ENCODE data around the gene ABCA9. TPM values are rescaled to one million over a fixed set of nuclear protein-coding genes. Genes with fewer than 3 reads are reported as not detected.
"Not testable (repeated sequence)": the region's sequence is repeated elsewhere in the genome, so short reads cannot be mapped to it uniquely, and the experiment has no call there.

ABCA9 gene
- total and polyA plus RNA-seq, 2 of the 13 experiments (the other 11 are each of a cell fraction or from before 2014, with no cell fraction given): 0.04 TPM; not detected in 1

DNA sequence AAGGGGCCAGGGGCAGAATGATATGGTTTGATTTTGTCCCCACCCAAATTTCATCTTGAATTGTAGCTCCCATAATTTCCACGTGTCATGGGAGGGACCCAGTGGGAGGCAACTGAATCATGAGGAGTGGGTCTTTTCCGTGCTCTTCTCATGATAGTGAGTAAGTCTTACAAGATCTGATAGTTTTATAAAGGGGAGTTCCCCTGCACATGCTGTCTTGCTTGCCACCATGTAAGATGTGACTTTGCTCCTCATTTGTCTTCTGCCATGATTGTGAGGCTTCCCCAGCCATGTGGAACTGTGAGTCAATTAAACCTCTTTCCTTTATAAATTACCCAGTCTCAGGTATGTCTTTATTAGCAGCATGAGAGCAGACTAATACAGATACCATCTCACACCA is 101.6 kb downstream of the ABCA9 start:
- DNase-seq (ENCODE audit: low spot score); H3K4me3 ChIP-seq (replicated peaks in 1 of 3; ENCODE audit: insufficient read depth in 1 of 3, low read depth in 2 of 3, low read length in 3 of 3); H3K9ac ChIP-seq (ENCODE audit: insufficient read depth, low read depth, low read length); POLR2A ChIA-PET; H3K4me2 ChIP-seq (ENCODE audit: low read depth, low read length); H3K27ac ChIP-seq (ENCODE audit: extremely low read length, insufficient read depth, low read length); CTCF ChIA-PET (ENCODE audit: low intra/inter-chr PET ratio, low total read pairs); FAIRE-seq; H2AFZ ChIP-seq (ENCODE audit: low read length); intact Hi-C loops (cut with micrococcal nuclease; ENCODE audit: unreplicated experiment); H3K27me3 ChIP-seq (ENCODE audit: control insufficient read depth in 1 of 2, insufficient read depth in 2 of 2, low read length in 2 of 2); H4K20me1 ChIP-seq (ENCODE audit: insufficient read depth, low read length); H3K9me3 ChIP-seq (ENCODE audit: low read length); H3K36me3 ChIP-seq (replicated peaks in 1 of 2; ENCODE audit: control insufficient read depth in 1 of 2, insufficient read depth in 2 of 2, low read length in 2 of 2); H3K79me2 ChIP-seq (ENCODE audit: insufficient read depth, low read length); BruUV-seq (replicated peaks); ATAC-seq; in situ Hi-C loops (cut with HindIII; ENCODE audit: extremely low pct_ligation_motif_present, low pct_unique_long_range_greater_than_20kb): not testable (repeated sequence)
- peaks cover 10% of the 10 kb centered on the region for H3K4me1 ChIP-seq (ENCODE audit: insufficient read depth, low read length)
- TF ChIP-seq ZNF430 (CRISPR knock-in tag; IDR thresholded peaks at IDR 0.05): peak; percentile 95
- 54% methylated on average over 2 of the region's 2 CpGs for whole genome bisulfite sequencing (ENCODE audit: low lambda C conversion rate)

DNA sequence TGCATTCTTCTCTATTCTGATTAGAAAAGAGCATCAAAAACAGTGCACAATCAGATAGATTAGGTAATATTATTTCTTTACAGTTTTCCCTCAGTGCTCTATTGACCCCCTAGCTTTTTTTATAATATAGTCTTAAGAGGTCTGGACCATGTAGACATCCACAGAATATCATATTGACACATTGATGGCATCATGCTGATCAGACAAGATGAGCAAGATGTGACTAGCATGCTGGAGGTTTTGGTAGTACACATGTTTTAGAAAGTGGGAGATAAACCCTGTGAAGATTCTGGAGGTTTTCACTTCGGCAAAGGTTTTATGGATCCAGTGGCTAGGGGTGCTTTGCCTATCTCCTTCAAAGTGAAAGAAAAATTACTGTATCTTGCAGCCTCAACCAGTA is 102.8 kb downstream of the ABCA9 start:
- H3K27ac ChIP-seq (ENCODE audit: extremely low read length, insufficient read depth, low read length): no peak overlapping the region
- ChIA-PET CTCF (ENCODE audit: low intra/inter-chr PET ratio, low total read pairs) (no interaction called here), POLR2A (no interaction called here)
- no peaks in the 10 kb centered on the region for H3K9me3 ChIP-seq (ENCODE audit: low read length)
- no peak overlapping the region for H3K4me3 ChIP-seq (replicated peaks in 1 of 3; ENCODE audit: insufficient read depth in 1 of 3, low read depth in 2 of 3, low read length in 3 of 3)
- H3K9ac ChIP-seq (ENCODE audit: insufficient read depth, low read depth, low read length): no peak overlapping the region
- H3K36me3 ChIP-seq (replicated peaks in 1 of 2; ENCODE audit: control insufficient read depth in 1 of 2, insufficient read depth in 2 of 2, low read length in 2 of 2): no peaks in the 10 kb centered on the region
- H2AFZ ChIP-seq (ENCODE audit: low read length): no peak overlapping the region
- H3K4me1 ChIP-seq (ENCODE audit: insufficient read depth, low read length): peaks cover 10% of the 10 kb centered on the region
- no peaks in the 10 kb centered on the region for H3K79me2 ChIP-seq (ENCODE audit: insufficient read depth, low read length)
- in situ Hi-C loops (cut with HindIII; ENCODE audit: extremely low pct_ligation_motif_present, low pct_unique_long_range_greater_than_20kb) (no loop called here), intact Hi-C loops (cut with micrococcal nuclease; ENCODE audit: unreplicated experiment) (no loop called here)
- BruUV-seq (replicated peaks): no TSS peak
- no peak for ATAC-seq
- DNase-seq (ENCODE audit: low spot score): no peak
- H3K27me3 ChIP-seq (ENCODE audit: control insufficient read depth in 1 of 2, insufficient read depth in 2 of 2, low read length in 2 of 2): no peaks in the 10 kb centered on the region
- H4K20me1 ChIP-seq (ENCODE audit: insufficient read depth, low read length): no peaks in the 10 kb centered on the region
- FAIRE-seq: no peak
- WGBS (ENCODE audit: low lambda C conversion rate): 65% methylated on average over 1 of the region's 1 CpG
- H3K4me2 ChIP-seq (ENCODE audit: low read depth, low read length): no peak overlapping the region
- TF ChIP-seq SALL2 (CRISPR knock-in tag; IDR thresholded peaks at IDR 0.05): no peak
- TF ChIP-seq SOX6 (IDR thresholded peaks at IDR 0.05): no peak
- TF ChIP-seq SOX6 (CRISPR knock-in tag; IDR thresholded peaks at IDR 0.05): no peak
- TF ChIP-seq ZBTB42 (CRISPR knock-in tag; IDR thresholded peaks at IDR 0.05): no peak
- no peak for TF ChIP-seq POLR2AphosphoS2 (IDR thresholded peaks at IDR 0.05; ENCODE audit: low read depth, low read length)
- no peak for TF ChIP-seq CEBPB (IDR thresholded peaks at IDR 0.05; ENCODE audit: borderline replicate concordance, low read depth, low read length)
- TF ChIP-seq ZSCAN25 (CRISPR knock-in tag; IDR thresholded peaks at IDR 0.05): no peak
- TF ChIP-seq, protein P1, sequence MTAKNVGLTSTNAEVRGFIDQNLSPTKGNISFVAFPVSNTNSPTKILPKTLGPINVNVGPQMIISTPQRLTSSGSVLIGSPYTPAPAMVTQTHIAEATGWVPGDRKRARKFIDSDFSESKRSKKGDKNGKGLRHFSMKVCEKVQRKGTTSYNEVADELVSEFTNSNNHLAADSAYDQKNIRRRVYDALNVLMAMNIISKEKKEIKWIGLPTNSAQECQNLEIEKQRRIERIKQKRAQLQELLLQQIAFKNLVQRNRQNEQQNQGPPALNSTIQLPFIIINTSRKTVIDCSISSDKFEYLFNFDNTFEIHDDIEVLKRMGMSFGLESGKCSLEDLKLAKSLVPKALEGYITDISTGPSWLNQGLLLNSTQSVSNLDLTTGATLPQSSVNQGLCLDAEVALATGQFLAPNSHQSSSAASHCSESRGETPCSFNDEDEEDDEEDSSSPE (CRISPR knock-in tag; IDR thresholded peaks at IDR 0.05): no peak
- no peak for TF ChIP-seq ESRRA (CRISPR knock-in tag; IDR thresholded peaks at IDR 0.05; ENCODE audit: low read depth)
- TF ChIP-seq, protein P2, sequence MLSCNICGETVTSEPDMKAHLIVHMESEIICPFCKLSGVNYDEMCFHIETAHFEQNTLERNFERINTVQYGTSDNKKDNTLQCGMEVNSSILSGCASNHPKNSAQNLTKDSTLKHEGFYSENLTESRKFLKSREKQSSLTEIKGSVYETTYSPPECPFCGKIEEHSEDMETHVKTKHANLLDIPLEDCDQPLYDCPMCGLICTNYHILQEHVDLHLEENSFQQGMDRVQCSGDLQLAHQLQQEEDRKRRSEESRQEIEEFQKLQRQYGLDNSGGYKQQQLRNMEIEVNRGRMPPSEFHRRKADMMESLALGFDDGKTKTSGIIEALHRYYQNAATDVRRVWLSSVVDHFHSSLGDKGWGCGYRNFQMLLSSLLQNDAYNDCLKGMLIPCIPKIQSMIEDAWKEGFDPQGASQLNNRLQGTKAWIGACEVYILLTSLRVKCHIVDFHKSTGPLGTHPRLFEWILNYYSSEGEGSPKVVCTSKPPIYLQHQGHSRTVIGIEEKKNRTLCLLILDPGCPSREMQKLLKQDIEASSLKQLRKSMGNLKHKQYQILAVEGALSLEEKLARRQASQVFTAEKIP (CRISPR knock-in tag; IDR thresholded peaks at IDR 0.05; ENCODE audit: borderline replicate concordance): no peak
- TF ChIP-seq, protein P3, sequence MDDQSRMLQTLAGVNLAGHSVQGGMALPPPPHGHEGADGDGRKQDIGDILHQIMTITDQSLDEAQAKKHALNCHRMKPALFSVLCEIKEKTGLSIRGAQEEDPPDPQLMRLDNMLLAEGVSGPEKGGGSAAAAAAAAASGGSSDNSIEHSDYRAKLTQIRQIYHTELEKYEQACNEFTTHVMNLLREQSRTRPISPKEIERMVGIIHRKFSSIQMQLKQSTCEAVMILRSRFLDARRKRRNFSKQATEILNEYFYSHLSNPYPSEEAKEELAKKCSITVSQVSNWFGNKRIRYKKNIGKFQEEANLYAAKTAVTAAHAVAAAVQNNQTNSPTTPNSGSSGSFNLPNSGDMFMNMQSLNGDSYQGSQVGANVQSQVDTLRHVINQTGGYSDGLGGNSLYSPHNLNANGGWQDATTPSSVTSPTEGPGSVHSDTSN (CRISPR knock-in tag; IDR thresholded peaks at IDR 0.05; ENCODE audit: borderline replicate concordance): no peak
- no peak for TF ChIP-seq ERF (CRISPR knock-in tag; IDR thresholded peaks at IDR 0.05)
- TF ChIP-seq ZNF180 (CRISPR knock-in tag; IDR thresholded peaks at IDR 0.05; ENCODE audit: borderline replicate concordance, low read depth): no peak
- TF ChIP-seq, protein P4, sequence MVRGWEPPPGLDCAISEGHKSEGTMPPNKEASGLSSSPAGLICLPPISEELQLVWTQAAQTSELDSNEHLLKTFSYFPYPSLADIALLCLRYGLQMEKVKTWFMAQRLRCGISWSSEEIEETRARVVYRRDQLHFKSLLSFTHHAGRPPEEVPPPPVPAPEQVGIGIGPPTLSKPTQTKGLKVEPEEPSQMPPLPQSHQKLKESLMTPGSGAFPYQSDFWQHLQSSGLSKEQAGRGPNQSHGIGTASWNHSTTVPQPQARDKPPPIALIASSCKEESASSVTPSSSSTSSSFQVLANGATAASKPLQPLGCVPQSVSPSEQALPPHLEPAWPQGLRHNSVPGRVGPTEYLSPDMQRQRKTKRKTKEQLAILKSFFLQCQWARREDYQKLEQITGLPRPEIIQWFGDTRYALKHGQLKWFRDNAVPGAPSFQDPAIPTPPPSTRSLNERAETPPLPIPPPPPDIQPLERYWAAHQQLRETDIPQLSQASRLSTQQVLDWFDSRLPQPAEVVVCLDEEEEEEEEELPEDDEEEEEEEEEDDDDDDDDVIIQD (CRISPR knock-in tag; IDR thresholded peaks at IDR 0.05; ENCODE audit: low read depth): no peak
